Naive thymus-derived CD8-positive, alpha-beta T cell (primary cell): ENCODE measurements around the gene INAVA. TPM values are rescaled to one million over a fixed set of nuclear protein-coding genes. Genes with fewer than 3 reads are reported as not detected.

Experiments
- ATAC-seq, 2 donors: fragments of 150-1000 bp; cut with Tn5 transposase in 1 of 2; sonication (Bioruptor Pico), chemical (Tn5 transposase) in 1 of 2; 1 replicate in 1 of 2; 2 replicates in 1 of 2; pipeline ENCODE4 v1.10.0; 2021; ENCODE audit warnings: mild to moderate bottlenecking in 2 of 2, moderate library complexity in 2 of 2
- POLR2A ChIA-PET: fragments of 350-600 bp; sonication (Branson Sonifier 250); formaldehyde crosslinking; loops from one replicate; lab custom pipeline; 2021; ENCODE audit warnings: antibody characterized with exemption; lab: Charles Lee
- DNase-seq, 10 donors: peaks; one replicate each; pipeline versions ENCODE4 v3.0.0 to v3.0.0-alpha.2; 2020 to 2022
- H3K27ac Mint-ChIP-seq, 10 donors: one replicate each; pipeline ENCODE4 v1.8.0; 2020 to 2022; ENCODE audit warnings: mild to moderate bottlenecking in 10 of 10, mixed read lengths in 10 of 10, moderate library complexity in 4 of 10, inconsistent platforms in 1 of 10
- H3K27me3 Mint-ChIP-seq, 5 donors: one replicate each; pipeline ENCODE4 v1.8.0; 2021 to 2022; ENCODE audit warnings: mixed read lengths in 5 of 5
- H3K36me3 Mint-ChIP-seq, 3 donors: one replicate each; pipeline ENCODE4 v1.8.0; 2020 to 2022; ENCODE audit warnings: mixed read lengths in 3 of 3, mild to moderate bottlenecking in 2 of 3, inconsistent platforms in 1 of 3
- H3K4me1 Mint-ChIP-seq, 4 donors: one replicate each; pipeline ENCODE4 v1.8.0; 2021 to 2022; ENCODE audit warnings: mixed read lengths in 4 of 4
- H3K4me3 Mint-ChIP-seq, 10 donors: one replicate each; pipeline ENCODE4 v1.8.0; 2020 to 2022; ENCODE audit warnings: mild to moderate bottlenecking in 10 of 10, mixed read lengths in 10 of 10, moderate library complexity in 6 of 10, inconsistent platforms in 1 of 10
- H3K9me3 Mint-ChIP-seq, 9 donors: one replicate each; pipeline ENCODE4 v1.8.0; 2020 to 2022; ENCODE audit warnings: mixed read lengths in 9 of 9, mild to moderate bottlenecking in 3 of 9, inconsistent platforms in 1 of 9, moderate library complexity in 1 of 9
- polyA plus RNA-seq, 3 donors: library from polyadenylated mRNA; unstranded; fragments of 300-500 nt; fragmentation: Illumina TruSeq; gene quantifications; one replicate each; pipeline ENCODE4 v1.2.3, GENCODE V29; 2021
- total RNA-seq, 8 experiments: library from RNA in 2 of 8; stranded (reverse) in 2 of 8; gene quantifications; one replicate each; pipeline ENCODE4 v1.2.3 and lab custom pipeline; 2021 to 2026

The INAVA gene
- total and polyA plus RNA-seq, 5 experiments from 2014 or later = not detected

DNA sequence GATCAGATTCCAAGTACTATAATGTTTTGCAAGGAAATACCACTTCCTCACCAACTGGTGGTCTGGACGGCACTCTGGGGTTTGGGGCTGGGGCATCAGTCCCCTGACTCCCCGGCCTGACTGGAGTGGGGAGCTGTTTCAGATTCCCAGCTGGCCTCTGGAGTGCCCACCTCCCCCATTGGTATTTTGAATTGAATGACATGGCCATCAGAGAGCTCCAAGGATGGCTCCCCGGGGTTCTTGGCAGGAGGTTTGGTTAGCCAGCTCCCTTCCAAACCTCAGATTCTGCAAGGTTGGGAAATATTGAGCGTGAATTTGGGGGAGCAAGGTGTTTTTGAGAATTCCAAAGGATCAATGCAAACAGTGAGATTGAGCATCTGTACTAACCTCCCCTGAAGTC lies 2.2 kb upstream of the INAVA start:
- POLR2A ChIA-PET = no interaction called here
- ATAC-seq (no peak), DNase-seq (no peak)
- peak overlapping the region in 1 of 10 donors; percentile 78 for H3K4me3 Mint-ChIP-seq
- H3K27me3 Mint-ChIP-seq = peaks cover 11 to 38% (median 33%) of the 10 kb centered on the region in 5 donors
- peaks cover 18 to 50% (median 43%) of the 10 kb centered on the region in 4 donors for H3K4me1 Mint-ChIP-seq
- H3K27ac Mint-ChIP-seq = no peak overlapping the region
- H3K36me3 Mint-ChIP-seq = no peaks in the 10 kb centered on the region
- no peaks in the 10 kb centered on the region for H3K9me3 Mint-ChIP-seq

GRCh38 chr1:200892958-200893357 lies 1.7 kb upstream of the INAVA start:
- H3K36me3 Mint-ChIP-seq = no peaks in the 10 kb centered on the region
- peaks cover 11 to 38% (median 37%) of the 10 kb centered on the region in 5 donors for H3K27me3 Mint-ChIP-seq
- H3K27ac Mint-ChIP-seq = no peak overlapping the region
- no peak for DNase-seq
- H3K4me1 Mint-ChIP-seq = peaks cover 17 to 46% (median 39%) of the 10 kb centered on the region in 4 donors
- no peak for ATAC-seq
- no peak overlapping the region for H3K4me3 Mint-ChIP-seq
- POLR2A ChIA-PET = no interaction called here
- no peaks in the 10 kb centered on the region for H3K9me3 Mint-ChIP-seq

GRCh38 chr1:200893411-200893901 lies 1.2 kb upstream of the INAVA start:
- Mint-ChIP-seq H3K4me1 (peaks cover 18 to 41% (median 34%) of the 10 kb centered on the region in 4 donors), H3K27me3 (peaks cover 11 to 42% (median 38%) of the 10 kb centered on the region in 5 donors), H3K9me3 (no peaks in the 10 kb centered on the region), H3K27ac (peak overlapping the region in 1 of 10 donors; percentile 70), H3K4me3 (no peak overlapping the region), H3K36me3 (no peaks in the 10 kb centered on the region)
- DNase-seq = no peak
- no peak for ATAC-seq
- POLR2A ChIA-PET = interaction anchor here (0.6 kb wide), 1 partner anchor 49 kb away, joined by 3 read pairs; no protein-coding TSS in a partner anchor

- Mint-ChIP-seq H3K27ac (no peak overlapping the region), H3K27me3 (peaks cover 13 to 49% (median 42%) of the 10 kb centered on the region in 5 donors), H3K36me3 (no peaks in the 10 kb centered on the region), H3K4me1 (peaks cover 9 to 29% (median 14%) of the 10 kb centered on the region in 4 donors), H3K9me3 (no peaks in the 10 kb centered on the region), H3K4me3 (no peak overlapping the region)
- POLR2A ChIA-PET = no interaction called here
- DNase-seq (no peak), ATAC-seq (no peak)
Measured at GRCh38 chr1:200895443-200895789, 716 bp downstream of the INAVA start.

DNA sequence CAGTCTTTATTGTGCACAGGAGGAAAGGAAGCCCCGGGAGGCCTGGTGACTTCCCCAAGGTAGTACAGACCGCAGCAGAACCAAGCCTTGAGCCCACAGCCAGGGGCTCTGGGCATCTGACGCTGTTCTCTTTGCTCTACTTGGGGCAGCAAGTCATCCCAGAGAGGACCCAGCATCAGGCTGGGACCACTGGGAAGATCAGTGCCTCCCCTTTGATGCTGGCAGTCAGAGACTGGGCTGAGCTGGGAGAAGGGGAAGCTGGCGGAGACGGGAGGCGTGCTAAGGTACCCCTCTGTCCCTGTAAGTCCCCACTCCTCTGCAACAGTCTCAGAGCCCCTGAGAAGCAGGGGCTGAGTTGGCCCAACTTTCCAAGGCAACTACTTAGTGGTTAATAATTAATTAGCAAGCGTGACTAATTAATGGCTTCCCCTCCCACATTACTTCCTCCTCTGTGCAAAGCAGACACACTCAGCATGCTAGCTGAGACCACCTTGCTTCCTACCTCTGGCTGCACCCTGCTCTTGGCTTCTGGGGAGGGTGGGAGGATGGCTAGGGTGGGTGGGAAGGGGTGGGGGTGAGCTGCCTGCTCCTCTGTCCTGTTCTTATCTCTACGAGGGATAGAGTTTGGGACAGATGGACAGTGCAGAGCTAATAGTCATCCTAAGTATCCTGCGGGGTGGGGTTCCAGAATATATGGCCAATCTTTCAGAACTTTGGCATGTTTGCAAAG lies 1.3 kb downstream of the INAVA start:
- H3K27ac Mint-ChIP-seq = no peak overlapping the region
- H3K36me3 Mint-ChIP-seq = no peaks in the 10 kb centered on the region

DNA sequence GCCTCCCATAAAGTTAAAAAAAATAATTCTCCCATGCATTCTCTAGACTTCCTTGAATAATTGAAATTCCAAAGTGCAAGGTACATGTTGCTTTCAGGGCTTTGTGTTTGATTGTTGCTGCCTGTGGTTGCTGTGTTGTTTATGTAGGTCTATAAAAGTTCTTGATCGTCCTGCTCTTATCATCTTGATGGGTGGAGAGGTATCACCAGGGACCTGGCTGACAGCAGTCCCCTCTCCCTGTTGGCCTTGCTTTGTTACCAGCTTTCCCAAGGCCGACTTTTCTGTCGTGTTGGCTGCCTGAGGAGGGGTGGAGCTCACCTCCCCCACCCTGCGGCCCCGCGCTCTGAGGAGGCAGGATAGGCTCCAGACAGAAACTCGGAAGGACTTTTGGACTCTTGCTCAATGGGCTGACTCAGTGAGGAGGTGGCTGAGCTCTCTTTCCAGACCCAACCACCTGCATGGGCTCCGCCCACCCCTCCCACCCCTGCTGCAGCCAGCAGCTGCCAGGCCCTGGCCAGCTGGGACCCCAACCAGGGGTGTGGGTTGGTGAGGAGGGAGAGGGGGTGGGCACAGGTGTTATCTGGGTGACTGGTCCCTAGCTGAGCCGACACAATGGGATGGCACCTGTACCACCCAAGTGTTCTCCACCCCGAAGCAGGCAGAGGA lies 2.0 kb downstream of the INAVA start:
- ATAC-seq (no peak), DNase-seq (no peak)
- peaks cover 11 to 56% (median 41%) of the 10 kb centered on the region in 5 donors for H3K27me3 Mint-ChIP-seq
- no peak overlapping the region for H3K27ac Mint-ChIP-seq
- H3K4me1 Mint-ChIP-seq = peaks cover 5 to 16% (median 6%) of the 10 kb centered on the region in 4 donors
- no peaks in the 10 kb centered on the region for H3K36me3 Mint-ChIP-seq
- H3K9me3 Mint-ChIP-seq = no peaks in the 10 kb centered on the region
- H3K4me3 Mint-ChIP-seq = no peak overlapping the region
- POLR2A ChIA-PET = no interaction called here

More for the DNA sequence above, 1.3 kb downstream of the INAVA start:
- H3K9me3 Mint-ChIP-seq = no peaks in the 10 kb centered on the region
- POLR2A ChIA-PET = no interaction called here
- ATAC-seq (no peak), DNase-seq (no peak)
- H3K4me3 Mint-ChIP-seq = no peak overlapping the region
- peaks cover 5 to 23% (median 10%) of the 10 kb centered on the region in 4 donors for H3K4me1 Mint-ChIP-seq
- peaks cover 11 to 51% (median 42%) of the 10 kb centered on the region in 5 donors for H3K27me3 Mint-ChIP-seq

- POLR2A ChIA-PET = interaction anchor here (0.8 kb wide), 1 partner anchor 9 kb away, joined by 3 read pairs; no protein-coding TSS in a partner anchor
- H3K27ac Mint-ChIP-seq = no peak overlapping the region
- DNase-seq = no peak
- no peaks in the 10 kb centered on the region for H3K36me3 Mint-ChIP-seq
- peaks cover 6 to 51% (median 39%) of the 10 kb centered on the region in 5 donors for H3K27me3 Mint-ChIP-seq
- H3K4me1 Mint-ChIP-seq = peaks cover 0 to 10% (median 3%) of the 10 kb centered on the region in 4 donors
- no peak overlapping the region for H3K4me3 Mint-ChIP-seq
- no peak for ATAC-seq
- H3K9me3 Mint-ChIP-seq = no peaks in the 10 kb centered on the region
Measured at GRCh38 chr1:200897259-200897658, 2.6 kb downstream of the INAVA start.

DNA sequence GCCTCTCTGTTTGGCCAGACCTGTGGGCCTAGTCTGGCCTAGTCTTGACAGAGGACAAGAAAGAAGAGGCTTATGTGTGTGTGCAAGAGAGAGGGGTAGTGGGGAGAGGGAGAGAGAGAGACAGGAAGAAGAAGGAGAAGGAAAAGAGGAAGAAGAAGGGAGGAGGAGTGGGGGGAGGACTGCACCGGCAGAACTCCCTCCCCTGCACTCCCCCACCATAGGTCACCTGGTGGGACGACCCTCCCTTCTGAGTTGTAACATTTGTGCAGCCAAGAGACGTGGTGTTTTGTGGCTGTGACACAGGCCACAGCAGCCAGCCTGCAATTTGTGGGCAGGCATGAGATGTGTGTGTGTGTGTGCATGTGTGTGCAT lies 4.3 kb downstream of the INAVA start:
- ATAC-seq = no peak
- Mint-ChIP-seq H3K27ac (peak overlapping the region in 2 of 10 donors; percentile 32 to 69), H3K36me3 (no peaks in the 10 kb centered on the region), H3K27me3 (peaks cover 2 to 33% (median 24%) of the 10 kb centered on the region in 5 donors), H3K4me3 (no peak overlapping the region), H3K9me3 (no peaks in the 10 kb centered on the region), H3K4me1 (peaks cover 0 to 6% (median 3%) of the 10 kb centered on the region in 4 donors)
- no peak for DNase-seq
- POLR2A ChIA-PET = no interaction called here

- peaks cover 0 to 6% (median 3%) of the 10 kb centered on the region in 4 donors for H3K4me1 Mint-ChIP-seq
- H3K27me3 Mint-ChIP-seq = peaks cover 0 to 28% (median 20%) of the 10 kb centered on the region in 5 donors
- ATAC-seq = no peak
- peak overlapping the region in 1 of 10 donors; percentile 63 for H3K27ac Mint-ChIP-seq
- no peak overlapping the region for H3K4me3 Mint-ChIP-seq
- DNase-seq = no peak
- no peaks in the 10 kb centered on the region for H3K9me3 Mint-ChIP-seq
- no peaks in the 10 kb centered on the region for H3K36me3 Mint-ChIP-seq
- POLR2A ChIA-PET = no interaction called here
Measured at GRCh38 chr1:200899451-200899915, 4.8 kb downstream of the INAVA start.

DNA sequence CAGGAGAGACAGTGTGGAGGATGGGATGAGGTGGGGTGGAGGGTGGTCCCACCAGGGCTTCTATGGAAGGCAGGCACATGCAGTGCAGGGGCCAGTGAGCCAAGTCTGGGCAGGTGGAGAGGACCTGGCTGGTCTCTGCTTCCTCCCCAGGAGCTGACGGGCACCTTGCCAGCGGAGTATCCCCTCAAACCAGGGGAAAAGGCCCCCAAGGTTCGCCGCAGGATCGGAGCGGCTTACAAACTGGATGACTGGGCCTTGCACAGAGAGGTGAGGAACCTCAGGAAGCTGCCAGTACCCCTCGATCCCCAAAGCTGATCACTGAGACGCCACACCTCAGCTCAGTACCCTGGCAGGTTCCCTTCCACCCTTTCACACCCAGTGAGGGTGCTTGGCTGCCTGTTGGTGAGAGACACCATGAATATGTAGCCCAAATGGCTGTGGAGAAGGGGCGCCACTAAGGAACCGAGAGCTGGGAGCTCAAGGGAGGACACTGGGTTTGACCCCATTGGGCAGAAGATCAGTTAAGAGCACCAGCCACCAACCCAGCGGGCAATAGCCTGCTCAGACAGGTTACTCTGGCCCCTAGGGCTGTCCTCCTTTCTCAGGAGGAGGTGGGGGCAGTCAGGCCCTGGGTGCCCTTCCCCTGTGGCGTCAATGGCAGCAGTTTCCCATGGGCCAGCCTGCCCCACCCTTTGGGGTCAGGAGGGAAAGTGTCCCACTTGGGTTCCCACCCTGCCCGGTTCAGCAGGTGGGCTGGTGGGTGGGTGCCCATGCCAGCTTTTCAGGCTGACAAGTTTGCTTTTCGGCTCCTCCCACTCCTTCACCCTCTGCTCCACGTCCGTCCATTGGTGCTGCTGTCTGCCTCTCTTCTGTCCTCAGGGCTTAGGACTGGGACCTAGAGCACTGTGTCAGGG lies 5.5 kb downstream of the INAVA start:
- POLR2A ChIA-PET = no interaction called here
- H3K4me1 Mint-ChIP-seq = peaks cover under 1 to 6% (median 3%) of the 10 kb centered on the region in 4 donors
- H3K36me3 Mint-ChIP-seq = no peaks in the 10 kb centered on the region
- peaks cover 0 to 21% (median 13%) of the 10 kb centered on the region in 5 donors for H3K27me3 Mint-ChIP-seq
- H3K27ac Mint-ChIP-seq = peak overlapping the region in 1 of 10 donors; percentile 63
- no peaks in the 10 kb centered on the region for H3K9me3 Mint-ChIP-seq
- DNase-seq (no peak), ATAC-seq (no peak)
- H3K4me3 Mint-ChIP-seq = no peak overlapping the region

DNA sequence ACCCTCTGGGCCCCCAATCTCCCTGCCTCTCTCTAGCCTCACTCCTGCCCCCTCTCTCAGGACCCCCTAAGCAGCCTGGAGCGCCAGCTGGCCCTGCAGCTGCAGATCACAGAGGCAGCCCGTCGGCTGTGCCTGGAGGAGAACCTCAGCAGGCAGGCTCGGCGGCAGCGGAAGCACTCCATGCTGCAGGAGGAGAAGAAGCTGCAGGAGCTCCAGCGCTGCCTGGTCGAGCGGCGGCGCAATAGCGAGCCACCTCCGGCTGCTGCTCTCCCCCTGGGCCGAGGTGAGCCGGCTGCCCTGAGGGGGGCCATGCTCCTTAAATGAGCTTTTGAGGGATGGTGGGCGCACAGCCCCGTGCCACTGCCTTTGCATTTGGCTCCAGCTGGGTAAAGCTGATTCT lies 6.2 kb downstream of the INAVA start:
- ATAC-seq (no peak), DNase-seq (no peak)
- H3K9me3 Mint-ChIP-seq = no peaks in the 10 kb centered on the region
- no peaks in the 10 kb centered on the region for H3K36me3 Mint-ChIP-seq
- H3K27me3 Mint-ChIP-seq = peaks cover 0 to 21% (median 13%) of the 10 kb centered on the region in 5 donors
- H3K4me3 Mint-ChIP-seq = no peak overlapping the region
- peak overlapping the region in 1 of 10 donors; percentile 87 for H3K27ac Mint-ChIP-seq
- H3K4me1 Mint-ChIP-seq = peaks cover 5 to 8% (median 6%) of the 10 kb centered on the region in 4 donors
- POLR2A ChIA-PET = no interaction called here

GRCh38 chr1:200901350-200901749 lies 6.7 kb downstream of the INAVA start:
- Mint-ChIP-seq H3K9me3 (no peaks in the 10 kb centered on the region), H3K4me3 (no peak overlapping the region), H3K27me3 (peaks cover 0 to 21% (median 13%) of the 10 kb centered on the region in 5 donors), H3K36me3 (no peaks in the 10 kb centered on the region), H3K4me1 (peaks cover 5 to 11% (median 8%) of the 10 kb centered on the region in 4 donors), H3K27ac (peak overlapping the region in 1 of 10 donors; percentile 87)
- POLR2A ChIA-PET = no interaction called here
- ATAC-seq (no peak), DNase-seq (no peak)
